GM19193 (cell line): Measurements from ENCODE around the gene CES1.

Experiments
- POLR2A ChIP-seq: IDR thresholded peaks from 4 replicates; pipeline ENCODE4 v1.6.1; 2011; ENCODE audit not compliant: insufficient read depth, insufficient read length; ENCODE audit errors: extremely low read depth

The CES1 gene

GRCh38 chr16:55810451-55810961 is 22.4 kb downstream of the CES1 start:
- TF ChIP-seq POLR2A = no peak

- no peak for TF ChIP-seq POLR2A
These were observed 23.0 kb downstream of the CES1 start for GRCh38 chr16:55809851-55810250.

- TF ChIP-seq POLR2A = no peak
These were observed 23.5 kb downstream of the CES1 start for GRCh38 chr16:55809386-55809785.

- TF ChIP-seq POLR2A = no peak
These were observed 53.3 kb downstream of the CES1 start for GRCh38 chr16:55779402-55780094.

- TF ChIP-seq POLR2A = no peak
These were observed 54.1 kb downstream of the CES1 start for GRCh38 chr16:55778757-55779156.

GRCh38 chr16:55775857-55776256 is 57.0 kb downstream of the CES1 start:
- TF ChIP-seq POLR2A = no peak

- TF ChIP-seq POLR2A = no peak
These were observed 58.9 kb downstream of the CES1 start for GRCh38 chr16:55773859-55774549.

GRCh38 chr16:55765161-55765560 is 67.7 kb downstream of the CES1 start:
- no peak for TF ChIP-seq POLR2A

- TF ChIP-seq POLR2A = no peak
These were observed 72.4 kb downstream of the CES1 start for GRCh38 chr16:55760310-55761001.

- TF ChIP-seq POLR2A = no peak
These were observed 75.9 kb downstream of the CES1 start for GRCh38 chr16:55756963-55757362.

GRCh38 chr16:55754056-55754455 is 78.8 kb downstream of the CES1 start:
- no peak for TF ChIP-seq POLR2A
